IMR-90 (cell line): Measurements from ENCODE around the gene ACOT7. TPM values are rescaled to one million over a fixed set of nuclear protein-coding genes. Genes with fewer than 3 reads are reported as not detected.

ENCODE experiments used
- ATAC-seq: fragments of 200-7000 bp; cut with Tn5 transposase; 2 replicates; pipeline ENCODE4 v1.9.1; 2020; ENCODE audit warnings: low read depth, mild to moderate bottlenecking, moderate library complexity
- BruUV-seq: library from RNA; stranded (reverse); fragments of 400-500 nt; replicated peaks from 2 replicates; lab custom pipeline; 2021; lab: Mats Ljungman, UMichigan
- CTCF ChIA-PET: fragments of 300-600 bp; formaldehyde crosslinking; extraction: SDS; loops from one replicate; lab custom pipeline; 2021; ENCODE audit warnings: antibody characterized with exemption; lab: Yijun Ruan, JAX
- POLR2A ChIA-PET: fragments of 300-600 bp; sonication (Branson Sonifier 250); formaldehyde crosslinking; loops from one replicate; lab custom pipeline; 2022; ENCODE audit warnings: antibody characterized with exemption; ENCODE audit not compliant: unreplicated experiment; lab: Charles Lee
- DNase-seq: peaks from one replicate; pipeline ENCODE4 v3.0.0; 2013
- H2AFZ ChIP-seq: replicated peaks from 2 replicates; pipeline ENCODE3; 2013; ENCODE audit warnings: low read length, mild to moderate bottlenecking; ENCODE audit not compliant: poor library complexity
- H2AK5ac ChIP-seq: 2 replicates; pipeline ENCODE4 v1.6.1; 2013; ENCODE audit warnings: low read depth, low read length, inconsistent platforms
- H2AK9ac ChIP-seq: replicated peaks from 2 replicates; pipeline ENCODE3; 2013; ENCODE audit warnings: mild to moderate bottlenecking, low read depth, low read length, moderate library complexity; ENCODE audit not compliant: poor library complexity
- H2BK120ac ChIP-seq: 2 replicates; pipeline ENCODE4 v1.6.1; 2013; ENCODE audit warnings: low read depth, low read length, inconsistent platforms
- H2BK15ac ChIP-seq: 3 replicates; pipeline ENCODE4 v1.6.1; 2013; ENCODE audit warnings: low read depth, low read length, inconsistent platforms
- H2BK20ac ChIP-seq: 2 replicates; pipeline ENCODE4 v1.6.1; 2013; ENCODE audit warnings: low read depth, mild to moderate bottlenecking, inconsistent platforms, low read length, moderate library complexity
- H2BK5ac ChIP-seq: 2 replicates; pipeline ENCODE4 v1.6.1; 2013; ENCODE audit warnings: mild to moderate bottlenecking, low read depth, low read length, inconsistent platforms; ENCODE audit not compliant: poor library complexity, severe bottlenecking
- H3K14ac ChIP-seq: replicated peaks from 2 replicates; pipeline ENCODE4 v1.6.1; 2013; ENCODE audit warnings: low read depth, low read length, inconsistent platforms
- H3K18ac ChIP-seq: 2 replicates; pipeline ENCODE4 v1.6.1; 2013; ENCODE audit warnings: low read depth, low read length, control low read depth
- H3K23ac ChIP-seq: 2 replicates; pipeline ENCODE4 v1.6.1; 2013; ENCODE audit warnings: low read depth, low read length, inconsistent platforms
- H3K27ac ChIP-seq: 2 replicates; pipeline ENCODE4 v1.5.1; 2013; ENCODE audit warnings: mild to moderate bottlenecking, control low read depth, low read length; ENCODE audit not compliant: insufficient read depth
- H3K27me3 ChIP-seq: 2 replicates; pipeline ENCODE4 v1.6.1; 2013; ENCODE audit warnings: low read length; ENCODE audit not compliant: control insufficient read depth, insufficient read depth
- H3K36me3 ChIP-seq: 2 replicates; pipeline ENCODE4 v1.6.1; 2013; ENCODE audit warnings: low read length, mixed read lengths; ENCODE audit not compliant: control insufficient read depth, insufficient read depth
- H3K4ac ChIP-seq: 2 replicates; pipeline ENCODE4 v1.6.1; 2013; ENCODE audit warnings: low read depth, low read length, inconsistent platforms
- H3K4me1 ChIP-seq: 2 replicates; pipeline ENCODE4 v1.6.1; 2013; ENCODE audit warnings: low read length, mixed read lengths; ENCODE audit not compliant: control insufficient read depth, insufficient read depth
- H3K4me2 ChIP-seq: 2 replicates; pipeline ENCODE4 v1.6.1; 2013; ENCODE audit warnings: low read depth, mild to moderate bottlenecking, control low read depth, low read length, moderate library complexity
- H3K4me3 ChIP-seq: 2 replicates; pipeline ENCODE4 v1.5.1; 2013; ENCODE audit warnings: low read depth, mild to moderate bottlenecking, control low read depth, low read length, moderate library complexity; ENCODE audit not compliant: insufficient read depth
- H3K56ac ChIP-seq: 2 replicates; pipeline ENCODE4 v1.6.1; 2013; ENCODE audit warnings: low read length, inconsistent platforms; ENCODE audit not compliant: insufficient read depth; ENCODE audit errors: extremely low read depth
- H3K79me1 ChIP-seq, 2 experiments: 2 replicates each; pipeline ENCODE4 v1.6.1; 2013; ENCODE audit warnings: low read length in 2 of 2, inconsistent platforms in 1 of 2, low read depth in 1 of 2
- H3K9ac ChIP-seq: 2 replicates; pipeline ENCODE4 v1.6.1; 2013; ENCODE audit warnings: low read depth, low read length, control low read depth
- H3K9me1 ChIP-seq: 2 replicates; pipeline ENCODE4 v1.6.1; 2013; ENCODE audit warnings: low read length, inconsistent platforms; ENCODE audit not compliant: insufficient read depth
- H3K9me3 ChIP-seq: 2 replicates; pipeline ENCODE4 v1.6.1; 2013; ENCODE audit warnings: low read length; ENCODE audit not compliant: control insufficient read depth, insufficient read depth
- H4K20me1 ChIP-seq: 2 replicates; pipeline ENCODE4 v1.6.1; 2013; ENCODE audit warnings: low read length, inconsistent platforms; ENCODE audit not compliant: insufficient read depth
- H4K5ac ChIP-seq: 2 replicates; pipeline ENCODE4 v1.6.1; 2013; ENCODE audit warnings: mild to moderate bottlenecking, low read depth, low read length, control low read depth
- H4K8ac ChIP-seq, 2 experiments: 2 replicates each; pipeline ENCODE4 v1.6.1; 2013; ENCODE audit warnings: low read depth in 2 of 2, low read length in 2 of 2, control low read depth in 1 of 2, inconsistent platforms in 1 of 2
- H4K91ac ChIP-seq: 2 replicates; pipeline ENCODE4 v1.6.1; 2013; ENCODE audit warnings: low read depth, low read length, inconsistent platforms; ENCODE audit not compliant: insufficient read depth
- MXI1 ChIP-seq: IDR thresholded peaks from 2 replicates; pipeline ENCODE4 v1.6.1; 2012; ENCODE audit warnings: low read depth, mild to moderate bottlenecking, low read length, moderate library complexity, borderline replicate concordance
- WGBS, 2 experiments: methylation state at CpG; one replicate each; pipeline versions ENCODE4 v1.1.5 to v1.1.7; 2013; ENCODE audit warnings: missing lambda C conversion rate in 2 of 2; ENCODE audit not compliant: insufficient read length in 1 of 2; ENCODE audit errors: extremely low coverage in 2 of 2; 5-methylcytosine and 5-hydroxymethylcytosine counted together
- dilution Hi-C: fragments of 300-500 bp; cut with HindIII; formaldehyde crosslinking; loops from one replicate; pipeline ENCODE4 v1.14.3; 2018; ENCODE audit warnings: low sequenced_read_pairs; ENCODE audit not compliant: unreplicated experiment
- in situ Hi-C: fragments of 300-500 bp; cut with MboI; formaldehyde crosslinking; loops from 3 replicates; pipeline ENCODE4 v1.14.3; 2019; ENCODE audit warnings: low sequenced_read_pairs, inconsistent platforms, mixed read lengths
- intact Hi-C: fragments of 100-400 bp; cut with micrococcal nuclease; formaldehyde crosslinking; loops from 2 replicates; pipeline ENCODE4 v1.10.0; 2022
- polyA plus RNA-seq, 3 experiments: library from polyadenylated mRNA; depleted of rRNA; stranded (reverse); fragments of >200 nt; gene quantifications; 2 replicates each; pipeline ENCODE4 v1.2.3, GENCODE V29; 2012; ENCODE audit warnings: low replicate concordance in 1 of 3
- total RNA-seq: library from RNA; depleted of rRNA; stranded (reverse); fragments of >200 nt; gene quantifications from 2 replicates; pipeline ENCODE4 v1.2.3, GENCODE V29; 2012
- TF ChIP-seq, protein P1 (sequence below): conservative IDR thresholded peaks from 2 replicates; pipeline ENCODE4 v1.5.1; 2012; ENCODE audit warnings: mild to moderate bottlenecking, low read depth, low read length, improper control_type of control experiment

The ACOT7 gene
- total and polyA plus RNA-seq, 2 of the 4 experiments (the other 2 are of a cell fraction), result 51.6 to 242 TPM

DNA sequence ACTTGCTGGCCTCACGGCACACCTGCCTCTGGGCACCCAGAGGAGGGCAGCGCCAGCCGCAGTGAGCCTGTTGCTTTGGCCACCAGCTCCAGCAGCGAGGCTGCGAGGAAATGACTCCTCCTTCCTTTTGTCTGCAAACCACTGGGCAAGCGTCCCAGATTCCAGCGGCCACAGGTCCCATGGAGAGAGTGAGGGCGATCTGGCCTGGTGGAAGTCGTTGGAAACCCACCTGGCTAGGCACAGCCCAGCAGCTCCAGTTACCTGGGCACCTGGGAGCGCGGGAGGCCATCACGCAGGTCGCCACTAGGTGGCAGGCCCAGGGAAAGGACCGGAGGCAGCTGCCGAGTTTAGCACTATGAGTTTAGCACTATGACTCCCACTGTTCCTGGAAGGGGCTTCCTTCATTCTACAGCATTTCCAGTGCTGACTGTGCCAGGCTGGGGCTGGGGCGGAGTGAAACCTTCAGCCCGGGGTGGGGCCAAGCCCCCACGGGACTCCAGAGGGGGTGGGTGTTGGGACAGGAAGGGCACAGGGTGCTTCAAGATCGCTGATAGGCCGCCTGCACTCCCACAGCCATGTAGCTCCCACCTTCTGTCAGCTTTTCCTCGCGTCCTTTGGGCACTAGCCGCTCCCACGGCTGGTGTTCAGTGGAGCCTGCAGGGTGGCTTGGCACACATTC lies 29.9 kb upstream of the ACOT7 start:
- dilution Hi-C loops (no loop called here), intact Hi-C loops (no loop called here), in situ Hi-C loops (no loop called here)
- H2AK5ac ChIP-seq, result no peak overlapping the region
- H3K27ac ChIP-seq, result no peak overlapping the region
- H3K4me2 ChIP-seq, result no peak overlapping the region
- no peak overlapping the region for H2BK20ac ChIP-seq
- no peak overlapping the region for H3K23ac ChIP-seq
- H4K8ac ChIP-seq, result no peak overlapping the region
- DNase-seq (no peak), ATAC-seq (0 out of 2 replicates have a peak, but pooled peaks have one; percentile 12)
- H4K91ac ChIP-seq, result no peak overlapping the region
- peak overlapping the region; percentile 37 for H2AK9ac ChIP-seq
- TF ChIP-seq, protein P1, sequence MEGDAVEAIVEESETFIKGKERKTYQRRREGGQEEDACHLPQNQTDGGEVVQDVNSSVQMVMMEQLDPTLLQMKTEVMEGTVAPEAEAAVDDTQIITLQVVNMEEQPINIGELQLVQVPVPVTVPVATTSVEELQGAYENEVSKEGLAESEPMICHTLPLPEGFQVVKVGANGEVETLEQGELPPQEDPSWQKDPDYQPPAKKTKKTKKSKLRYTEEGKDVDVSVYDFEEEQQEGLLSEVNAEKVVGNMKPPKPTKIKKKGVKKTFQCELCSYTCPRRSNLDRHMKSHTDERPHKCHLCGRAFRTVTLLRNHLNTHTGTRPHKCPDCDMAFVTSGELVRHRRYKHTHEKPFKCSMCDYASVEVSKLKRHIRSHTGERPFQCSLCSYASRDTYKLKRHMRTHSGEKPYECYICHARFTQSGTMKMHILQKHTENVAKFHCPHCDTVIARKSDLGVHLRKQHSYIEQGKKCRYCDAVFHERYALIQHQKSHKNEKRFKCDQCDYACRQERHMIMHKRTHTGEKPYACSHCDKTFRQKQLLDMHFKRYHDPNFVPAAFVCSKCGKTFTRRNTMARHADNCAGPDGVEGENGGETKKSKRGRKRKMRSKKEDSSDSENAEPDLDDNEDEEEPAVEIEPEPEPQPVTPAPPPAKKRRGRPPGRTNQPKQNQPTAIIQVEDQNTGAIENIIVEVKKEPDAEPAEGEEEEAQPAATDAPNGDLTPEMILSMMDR, result peak; percentile 39
- TF ChIP-seq MXI1, result no peak
- H2BK15ac ChIP-seq, result no peak overlapping the region
- H3K36me3 ChIP-seq, result no peaks in the 10 kb centered on the region
- no TSS peak for BruUV-seq
- H2AFZ ChIP-seq, result peak overlapping the region; percentile 52
- no peaks in the 10 kb centered on the region; the same call in 1 of the 2 replicates for H3K4me1 ChIP-seq
- H3K4me3 ChIP-seq, result no peak overlapping the region
- H3K56ac ChIP-seq, result no peak overlapping the region
- no peak overlapping the region for H2BK120ac ChIP-seq
- H3K18ac ChIP-seq, result no peak overlapping the region
- H3K14ac ChIP-seq, result no peak overlapping the region
- no peak overlapping the region for H3K4ac ChIP-seq
- POLR2A ChIA-PET, result no interaction called here
- 8% methylated on average over 11 of the region's 24 CpGs; no CpG with 5 or more reads in 1 of the 2 experiments for WGBS, 2 experiments
- H3K9me3 ChIP-seq, result no peaks in the 10 kb centered on the region
- H4K5ac ChIP-seq, result no peak overlapping the region
- no peaks in the 10 kb centered on the region for H3K79me1 ChIP-seq
- peaks cover 91% of the 10 kb centered on the region for H3K27me3 ChIP-seq
- H3K9ac ChIP-seq, result no peak overlapping the region
- CTCF ChIA-PET, result interaction anchor here (1.5 kb wide), 1 partner anchor 9 kb away, joined by 7 read pairs; no protein-coding TSS in a partner anchor
- H2BK5ac ChIP-seq, result no peak overlapping the region
- no peaks in the 10 kb centered on the region for H3K9me1 ChIP-seq
- H4K20me1 ChIP-seq, result peaks cover 11% of the 10 kb centered on the region; the same call in 1 of the 2 replicates
